ENCODE measurements around the gene PSME3IP1.
"Not testable (repeated sequence)": the region's sequence is repeated elsewhere in the genome, so short reads cannot be mapped to it uniquely, and the experiment has no call there.

The PSME3IP1 gene

DNA sequence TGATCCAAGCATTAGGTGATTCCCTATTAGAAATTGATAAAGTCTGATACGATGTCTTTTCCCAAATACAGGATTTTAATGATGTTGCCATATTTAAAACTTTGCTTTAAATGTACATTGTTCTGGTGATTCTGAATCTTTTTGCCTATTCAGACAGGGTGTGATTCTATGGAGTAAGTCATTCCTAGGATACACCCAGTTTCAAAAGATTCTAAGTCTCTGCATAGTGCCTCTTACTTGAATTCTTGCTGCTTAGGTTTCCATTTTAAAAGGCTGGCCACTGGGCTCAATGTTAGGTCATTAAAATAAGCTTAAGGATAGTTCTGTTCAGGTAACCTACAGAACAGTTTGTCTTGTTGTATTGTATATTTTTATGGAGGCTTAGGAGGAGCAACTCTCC lies 37.2 kb upstream of the PSME3IP1 start:
- Histone ChIP-seq H3K4me1 (ENCODE audit: control insufficient read depth, insufficient read depth, low read length) (no peaks in the 10 kb centered on the region), H3K27me3 (replicated peaks; ENCODE audit: control insufficient read depth, insufficient read depth, low read length) (no peaks in the 10 kb centered on the region), H3K9me3 (ENCODE audit: control insufficient read depth, low read length) (peaks cover 19% of the 10 kb centered on the region), H3K36me3 (ENCODE audit: control insufficient read depth, insufficient read depth, low read length, severe bottlenecking) (peaks cover 86% of the 10 kb centered on the region), H3K4me3 (ENCODE audit: low read length) (no peak overlapping the region), H3K9ac (ENCODE audit: low read length) (no peak overlapping the region)
- DNase-seq (ENCODE audit: low read depth), result no peak

DNA sequence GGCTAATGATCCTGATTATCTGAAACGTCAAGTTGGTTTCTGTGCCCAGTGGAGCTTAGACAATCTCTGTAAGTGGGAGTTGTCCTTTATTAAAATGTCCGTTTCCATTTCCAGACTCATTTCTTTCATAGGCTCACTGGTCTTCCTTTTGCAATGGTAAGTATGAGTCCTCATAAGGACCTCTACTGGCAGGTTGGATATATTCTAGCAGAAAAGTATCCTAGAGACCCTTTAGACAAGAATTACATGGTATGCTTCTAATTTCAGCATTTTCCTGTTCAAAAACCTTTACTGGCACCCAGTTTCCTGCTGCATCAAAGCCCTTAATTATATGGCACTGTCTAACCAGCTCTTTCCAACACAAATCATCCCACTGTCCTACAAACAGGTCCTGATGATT lies 31.1 kb upstream of the PSME3IP1 start:
- no peaks in the 10 kb centered on the region for H3K4me1 ChIP-seq (ENCODE audit: control insufficient read depth, insufficient read depth, low read length)
- peaks cover 96% of the 10 kb centered on the region for H3K36me3 ChIP-seq (ENCODE audit: control insufficient read depth, insufficient read depth, low read length, severe bottlenecking)
- H3K27me3 ChIP-seq (replicated peaks; ENCODE audit: control insufficient read depth, insufficient read depth, low read length), result no peaks in the 10 kb centered on the region
- DNase-seq (ENCODE audit: low read depth), result no peak
- no peak overlapping the region for H3K9ac ChIP-seq (ENCODE audit: low read length)
- H3K4me3 ChIP-seq (ENCODE audit: low read length), result peak overlapping the region; percentile 45
- peaks cover 56% of the 10 kb centered on the region for H3K9me3 ChIP-seq (ENCODE audit: control insufficient read depth, low read length)

DNA sequence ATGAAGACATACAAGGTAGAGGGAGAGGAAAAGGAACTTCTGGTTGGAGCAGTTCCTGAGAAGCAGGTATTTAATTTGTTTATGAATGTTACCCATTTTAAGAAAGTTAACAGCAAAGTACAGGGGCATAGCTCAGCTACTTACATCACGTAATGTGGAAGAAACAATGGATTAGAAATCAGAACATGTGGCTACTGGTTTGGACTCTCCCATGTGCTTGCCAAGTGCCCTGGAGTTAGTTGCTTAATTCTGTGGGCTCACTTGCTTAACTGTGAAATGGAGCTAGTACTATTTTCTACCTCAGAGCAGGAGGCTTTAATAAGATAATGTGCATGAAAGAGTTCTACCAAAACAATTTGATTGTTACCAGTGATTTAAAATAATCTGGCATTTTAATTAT lies 27.6 kb upstream of the PSME3IP1 start:
- peaks cover 94% of the 10 kb centered on the region for H3K36me3 ChIP-seq (ENCODE audit: control insufficient read depth, insufficient read depth, low read length, severe bottlenecking)
- DNase-seq (ENCODE audit: low read depth), result no peak
- H3K4me1 ChIP-seq (ENCODE audit: control insufficient read depth, insufficient read depth, low read length), result no peaks in the 10 kb centered on the region
- peaks cover 41% of the 10 kb centered on the region for H3K9me3 ChIP-seq (ENCODE audit: control insufficient read depth, low read length)
- no peak overlapping the region for H3K9ac ChIP-seq (ENCODE audit: low read length)
- H3K4me3 ChIP-seq (ENCODE audit: low read length), result no peak overlapping the region
- no peaks in the 10 kb centered on the region for H3K27me3 ChIP-seq (replicated peaks; ENCODE audit: control insufficient read depth, insufficient read depth, low read length)

- Histone ChIP-seq H3K4me3 (ENCODE audit: low read length) (no peak overlapping the region), H3K9me3 (ENCODE audit: control insufficient read depth, low read length) (peaks cover 4% of the 10 kb centered on the region), H3K9ac (ENCODE audit: low read length) (no peak overlapping the region), H3K27me3 (replicated peaks; ENCODE audit: control insufficient read depth, insufficient read depth, low read length) (no peaks in the 10 kb centered on the region), H3K4me1 (ENCODE audit: control insufficient read depth, insufficient read depth, low read length) (no peaks in the 10 kb centered on the region), H3K36me3 (ENCODE audit: control insufficient read depth, insufficient read depth, low read length, severe bottlenecking) (peaks cover 91% of the 10 kb centered on the region)
- DNase-seq (ENCODE audit: low read depth), result no peak
Observed at GRCh38 chr16:57209780-57210179, 23.9 kb upstream of the PSME3IP1 start.

- Histone ChIP-seq H3K27me3 (replicated peaks; ENCODE audit: control insufficient read depth, insufficient read depth, low read length) (no peaks in the 10 kb centered on the region), H3K36me3 (ENCODE audit: control insufficient read depth, insufficient read depth, low read length, severe bottlenecking) (peaks cover 86% of the 10 kb centered on the region), H3K4me3 (ENCODE audit: low read length) (no peak overlapping the region), H3K9me3 (ENCODE audit: control insufficient read depth, low read length) (no peaks in the 10 kb centered on the region), H3K9ac (ENCODE audit: low read length) (no peak overlapping the region), H3K4me1 (ENCODE audit: control insufficient read depth, insufficient read depth, low read length) (no peaks in the 10 kb centered on the region)
- no peak for DNase-seq (ENCODE audit: low read depth)
Observed at GRCh38 chr16:57208926-57209325, 23.1 kb upstream of the PSME3IP1 start.

DNA sequence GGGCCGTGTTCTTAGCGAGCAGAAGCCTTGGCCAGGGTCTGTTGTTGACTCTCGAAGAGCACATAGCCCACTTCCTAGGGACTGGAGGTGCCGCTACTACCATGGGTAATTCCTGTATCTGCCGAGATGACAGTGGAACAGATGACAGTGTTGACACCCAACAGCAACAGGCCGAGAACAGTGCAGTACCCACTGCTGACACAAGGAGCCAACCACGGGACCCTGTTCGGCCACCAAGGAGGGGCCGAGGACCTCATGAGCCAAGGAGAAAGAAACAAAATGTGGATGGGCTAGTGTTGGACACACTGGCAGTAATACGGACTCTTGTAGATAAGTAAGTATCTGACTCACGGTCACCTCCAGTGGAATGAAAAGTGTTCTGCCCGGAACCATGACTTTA lies 18.8 kb upstream of the PSME3IP1 start:
- Histone ChIP-seq H3K27me3 (replicated peaks; ENCODE audit: control insufficient read depth, insufficient read depth, low read length) (no peaks in the 10 kb centered on the region), H3K9ac (ENCODE audit: low read length) (no peak overlapping the region), H3K4me3 (ENCODE audit: low read length) (no peak overlapping the region), H3K4me1 (ENCODE audit: control insufficient read depth, insufficient read depth, low read length) (no peaks in the 10 kb centered on the region), H3K9me3 (ENCODE audit: control insufficient read depth, low read length) (no peaks in the 10 kb centered on the region), H3K36me3 (ENCODE audit: control insufficient read depth, insufficient read depth, low read length, severe bottlenecking) (peaks cover 50% of the 10 kb centered on the region)
- DNase-seq (ENCODE audit: low read depth), result no peak

DNA sequence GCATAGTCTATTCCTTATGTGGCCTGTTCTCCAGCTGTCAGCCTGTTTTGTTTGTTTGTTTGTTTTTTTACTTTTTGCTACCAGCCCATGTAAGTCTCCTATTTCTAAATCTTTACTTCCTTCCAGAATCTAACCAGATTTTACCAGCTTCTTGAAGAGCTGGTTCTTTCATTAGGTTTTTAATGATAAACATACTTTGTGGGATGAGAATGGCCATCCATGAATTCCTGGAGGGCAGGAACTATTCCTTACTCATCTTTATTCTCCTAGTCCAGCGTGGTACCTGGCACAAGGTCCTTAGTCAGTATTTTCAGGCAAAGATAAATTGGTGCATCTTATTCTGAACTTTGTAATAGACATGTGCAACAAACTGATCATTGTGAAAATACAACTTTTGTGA lies 17.6 kb upstream of the PSME3IP1 start:
- Histone ChIP-seq H3K36me3 (ENCODE audit: control insufficient read depth, insufficient read depth, low read length, severe bottlenecking) (peaks cover 38% of the 10 kb centered on the region), H3K9ac (ENCODE audit: low read length) (no peak overlapping the region), H3K4me3 (ENCODE audit: low read length) (no peak overlapping the region), H3K4me1 (ENCODE audit: control insufficient read depth, insufficient read depth, low read length) (no peaks in the 10 kb centered on the region), H3K27me3 (replicated peaks; ENCODE audit: control insufficient read depth, insufficient read depth, low read length) (no peaks in the 10 kb centered on the region), H3K9me3 (ENCODE audit: control insufficient read depth, low read length) (no peaks in the 10 kb centered on the region)
- no peak for DNase-seq (ENCODE audit: low read depth)

GRCh38 chr16:57202095-57202886 lies 16.5 kb upstream of the PSME3IP1 start:
- Histone ChIP-seq H3K9ac (ENCODE audit: low read length) (no peak overlapping the region), H3K4me3 (ENCODE audit: low read length) (no peak overlapping the region), H3K36me3 (ENCODE audit: control insufficient read depth, insufficient read depth, low read length, severe bottlenecking) (peaks cover 29% of the 10 kb centered on the region), H3K27me3 (replicated peaks; ENCODE audit: control insufficient read depth, insufficient read depth, low read length) (no peaks in the 10 kb centered on the region), H3K9me3 (ENCODE audit: control insufficient read depth, low read length) (no peaks in the 10 kb centered on the region), H3K4me1 (ENCODE audit: control insufficient read depth, insufficient read depth, low read length) (no peaks in the 10 kb centered on the region)
- DNase-seq (ENCODE audit: low read depth), result no peak

GRCh38 chr16:57200926-57201325 lies 15.1 kb upstream of the PSME3IP1 start:
- H3K9ac ChIP-seq (ENCODE audit: low read length); H3K9me3 ChIP-seq (ENCODE audit: control insufficient read depth, low read length); DNase-seq (ENCODE audit: low read depth); H3K4me3 ChIP-seq (ENCODE audit: low read length); H3K27me3 ChIP-seq (replicated peaks; ENCODE audit: control insufficient read depth, insufficient read depth, low read length): not testable (repeated sequence)
- Histone ChIP-seq H3K36me3 (ENCODE audit: control insufficient read depth, insufficient read depth, low read length, severe bottlenecking) (peaks cover 16% of the 10 kb centered on the region), H3K4me1 (ENCODE audit: control insufficient read depth, insufficient read depth, low read length) (peaks cover 11% of the 10 kb centered on the region)

- not testable (repeated sequence) for H3K36me3 ChIP-seq (ENCODE audit: control insufficient read depth, insufficient read depth, low read length, severe bottlenecking); H3K9me3 ChIP-seq (ENCODE audit: control insufficient read depth, low read length); DNase-seq (ENCODE audit: low read depth); H3K27me3 ChIP-seq (replicated peaks; ENCODE audit: control insufficient read depth, insufficient read depth, low read length); H3K9ac ChIP-seq (ENCODE audit: low read length); H3K4me3 ChIP-seq (ENCODE audit: low read length)
- peaks cover 12% of the 10 kb centered on the region for H3K4me1 ChIP-seq (ENCODE audit: control insufficient read depth, insufficient read depth, low read length)
Observed at GRCh38 chr16:57200321-57200720, 14.5 kb upstream of the PSME3IP1 start.

- no peak for DNase-seq (ENCODE audit: low read depth)
- Histone ChIP-seq H3K9me3 (ENCODE audit: control insufficient read depth, low read length) (no peaks in the 10 kb centered on the region), H3K4me1 (ENCODE audit: control insufficient read depth, insufficient read depth, low read length) (peaks cover 46% of the 10 kb centered on the region)
Observed at GRCh38 chr16:57196753-57197152, 10.9 kb upstream of the PSME3IP1 start.

DNA sequence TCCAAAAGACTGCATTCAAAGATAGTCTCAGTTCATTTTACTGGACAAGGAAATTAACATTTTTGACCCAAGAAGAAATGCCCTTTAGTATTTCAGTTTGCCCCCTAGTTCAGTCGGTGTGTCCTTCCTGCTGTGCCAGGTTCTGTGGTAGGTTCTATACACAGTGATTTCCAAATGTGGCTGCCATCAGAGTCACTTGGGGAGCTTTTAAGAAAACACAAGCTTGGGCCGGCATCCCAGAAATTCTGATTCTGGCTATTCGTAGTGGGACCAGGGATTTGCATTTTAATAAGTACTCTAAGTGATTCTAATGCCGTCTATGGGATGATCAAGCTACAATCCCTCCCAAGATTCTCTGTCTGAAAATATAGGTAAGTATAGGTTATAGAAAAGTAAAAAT lies 10.4 kb upstream of the PSME3IP1 start:
- no peak for DNase-seq (ENCODE audit: low read depth)
- no peaks in the 10 kb centered on the region for H3K9me3 ChIP-seq (ENCODE audit: control insufficient read depth, low read length)
- H3K27me3 ChIP-seq (replicated peaks; ENCODE audit: control insufficient read depth, insufficient read depth, low read length), result no peaks in the 10 kb centered on the region
- H3K36me3 ChIP-seq (ENCODE audit: control insufficient read depth, insufficient read depth, low read length, severe bottlenecking), result no peaks in the 10 kb centered on the region
- no peak overlapping the region for H3K4me3 ChIP-seq (ENCODE audit: low read length)
- H3K4me1 ChIP-seq (ENCODE audit: control insufficient read depth, insufficient read depth, low read length), result peaks cover 51% of the 10 kb centered on the region
- no peak overlapping the region for H3K9ac ChIP-seq (ENCODE audit: low read length)

More at GRCh38 chr16:57196753-57197152, 10.9 kb upstream of the PSME3IP1 start:
- Histone ChIP-seq H3K4me3 (ENCODE audit: low read length) (no peak overlapping the region), H3K9ac (ENCODE audit: low read length) (no peak overlapping the region), H3K27me3 (replicated peaks; ENCODE audit: control insufficient read depth, insufficient read depth, low read length) (no peaks in the 10 kb centered on the region), H3K36me3 (ENCODE audit: control insufficient read depth, insufficient read depth, low read length, severe bottlenecking) (no peaks in the 10 kb centered on the region)
